GM23248 (cell line): ENCODE measurements around the gene GPR37.

Source experiments
- EZH2 ChIP-seq: fragments of 200-600 bp; sonication (generic); IDR thresholded peaks from 2 replicates; pipeline ENCODE4 v1.6.1; 2018; ENCODE audit warnings: antibody characterized with exemption, mild to moderate bottlenecking; ENCODE audit not compliant: insufficient read depth, poor library complexity, severe bottlenecking
- EZH2phosphoT487 ChIP-seq: fragments of 200-600 bp; sonication (generic); IDR thresholded peaks from 2 replicates; pipeline ENCODE4 v1.6.1; 2018; ENCODE audit warnings: antibody characterized with exemption, moderate library complexity, mild to moderate bottlenecking, low read depth; ENCODE audit not compliant: insufficient read depth

- TF ChIP-seq EZH2phosphoT487 (no peak), EZH2 (no peak)
Measured at GRCh38 chr7:124776153-124776552, 10.6 kb upstream of the GPR37 start.
